Activated naive CD4-positive, alpha-beta T cell treated with anti-CD3 and anti-CD28 coated beads, Interleukin-2, amount 10 ng/mL, durations not matched to agents 7 days and 5 days (primary cell): ENCODE data around the gene SHISA7.
"Not testable (repeated sequence)": the region's sequence is repeated elsewhere in the genome, so short reads cannot be mapped to it uniquely, and the experiment has no call there.

Experiments
- CTCF ChIA-PET: fragments of 350-600 bp; sonication (Branson Sonifier 250); formaldehyde crosslinking; loops from one replicate; lab custom pipeline; 2021; ENCODE audit warnings: antibody characterized with exemption; lab: Charles Lee
- DNase-seq: peaks from one replicate; pipeline ENCODE4 v3.0.0-alpha.2; 2020
- H3K27ac Mint-ChIP-seq: one replicate; pipeline ENCODE4 v1.8.0; 2021; ENCODE audit warnings: mild to moderate bottlenecking, moderate library complexity, mixed read lengths
- H3K27me3 Mint-ChIP-seq: one replicate; pipeline ENCODE4 v1.8.0; 2021; ENCODE audit warnings: mild to moderate bottlenecking, mixed read lengths
- H3K36me3 Mint-ChIP-seq: one replicate; pipeline ENCODE4 v1.8.0; 2021; ENCODE audit warnings: mixed read lengths
- H3K4me1 Mint-ChIP-seq: one replicate; pipeline ENCODE4 v1.8.0; 2021; ENCODE audit warnings: mixed read lengths
- H3K4me3 Mint-ChIP-seq: one replicate; pipeline ENCODE4 v1.8.0; 2021; ENCODE audit warnings: mild to moderate bottlenecking, moderate library complexity, mixed read lengths
- H3K9me3 Mint-ChIP-seq: one replicate; pipeline ENCODE4 v1.8.0; 2021; ENCODE audit warnings: mixed read lengths

SHISA7 gene

GRCh38 chr19:55419103-55419502, 24.0 kb downstream of the SHISA7 start:
- Mint-ChIP-seq H3K27ac (no peak overlapping the region), H3K9me3 (no peaks in the 10 kb centered on the region), H3K36me3 (no peaks in the 10 kb centered on the region), H3K4me1 (peaks cover 32% of the 10 kb centered on the region), H3K27me3 (peaks cover 45% of the 10 kb centered on the region), H3K4me3 (no peak overlapping the region)
- no peak for DNase-seq
- CTCF ChIA-PET, result interaction anchor here (1.1 to 2.9 kb wide), 4 partner anchors 10 to 278 kb away, joined by 3 to 15 read pairs (median 5); no protein-coding TSS in a partner anchor

GRCh38 chr19:55418185-55418584, 24.9 kb downstream of the SHISA7 start:
- H3K27ac Mint-ChIP-seq, result no peak overlapping the region

GRCh38 chr19:55410168-55410567, 32.9 kb downstream of the SHISA7 start:
- DNase-seq, result no peak
- Mint-ChIP-seq H3K4me3 (no peak overlapping the region), H3K27ac (peak overlapping the region; percentile 98), H3K27me3 (peaks cover 39% of the 10 kb centered on the region), H3K9me3 (peaks cover 13% of the 10 kb centered on the region), H3K36me3 (peaks cover 27% of the 10 kb centered on the region), H3K4me1 (peaks cover 31% of the 10 kb centered on the region)
- CTCF ChIA-PET, result no interaction called here

More at GRCh38 chr19:55418185-55418584, 24.9 kb downstream of the SHISA7 start:
- H3K4me3 Mint-ChIP-seq, result no peak overlapping the region
- peaks cover 32% of the 10 kb centered on the region for H3K4me1 Mint-ChIP-seq
- H3K27me3 Mint-ChIP-seq, result peaks cover 48% of the 10 kb centered on the region
- no peaks in the 10 kb centered on the region for H3K36me3 Mint-ChIP-seq
- H3K9me3 Mint-ChIP-seq, result no peaks in the 10 kb centered on the region
- peak; percentile 72 for DNase-seq
- CTCF ChIA-PET, result interaction anchor here (0.7 to 2.9 kb wide), 11 partner anchors 21 to 329 kb away, joined by 3 to 15 read pairs (median 4); no protein-coding TSS in a partner anchor

GRCh38 chr19:55409179-55409578, 33.9 kb downstream of the SHISA7 start:
- Mint-ChIP-seq H3K4me3 (peak overlapping the region; percentile 2), H3K4me1 (peaks cover 34% of the 10 kb centered on the region), H3K27ac (peak overlapping the region; percentile 98), H3K9me3 (peaks cover 13% of the 10 kb centered on the region), H3K27me3 (peaks cover 31% of the 10 kb centered on the region), H3K36me3 (peaks cover 30% of the 10 kb centered on the region)
- not testable (repeated sequence) for DNase-seq
- CTCF ChIA-PET, result interaction anchor here (0.7 to 1.2 kb wide), 3 partner anchors 10 to 107 kb away, joined by 3 to 5 read pairs (median 5); partner anchors contain the start of gene TMEM238

GRCh38 chr19:55408533-55408872, 34.6 kb downstream of the SHISA7 start:
- no peak for DNase-seq
- Mint-ChIP-seq H3K4me1 (peaks cover 39% of the 10 kb centered on the region), H3K27me3 (peaks cover 25% of the 10 kb centered on the region), H3K9me3 (peaks cover 13% of the 10 kb centered on the region), H3K36me3 (peaks cover 35% of the 10 kb centered on the region), H3K27ac (peak overlapping the region; percentile 98), H3K4me3 (peak overlapping the region; percentile 95)
- CTCF ChIA-PET, result interaction anchor here (0.7 to 1.2 kb wide), 4 partner anchors 11 to 116 kb away, joined by 3 to 5 read pairs (median 4); partner anchors contain the start of gene TMEM238

GRCh38 chr19:55407800-55408532, 35.1 kb downstream of the SHISA7 start:
- peak overlapping the region; percentile 95 for H3K4me3 Mint-ChIP-seq
- peak; percentile 98 for DNase-seq
- H3K36me3 Mint-ChIP-seq, result peaks cover 40% of the 10 kb centered on the region
- H3K27me3 Mint-ChIP-seq, result peaks cover 20% of the 10 kb centered on the region
- peaks cover 44% of the 10 kb centered on the region for H3K4me1 Mint-ChIP-seq
- peak overlapping the region; percentile 98 for H3K27ac Mint-ChIP-seq
- H3K9me3 Mint-ChIP-seq, result peaks cover 13% of the 10 kb centered on the region
- CTCF ChIA-PET, result interaction anchor here (0.8 to 1.2 kb wide), 3 partner anchors 11 to 116 kb away, joined by 3 to 5 read pairs (median 5); partner anchors contain the start of gene TMEM238

GRCh38 chr19:55407550-55407799, 35.6 kb downstream of the SHISA7 start, which contains the start of gene UBE2S:
Gene UBE2S, minus strand, starts transcription at chr19:55407788. Its CDS starts 199 bp downstream, at chr19:55407589.
- Mint-ChIP-seq H3K27ac (peak within 1 kb of the TSS; percentile 98), H3K36me3 (peaks cover 45% of the 10 kb centered on the region), H3K4me1 (peaks cover 49% of the 10 kb centered on the region), H3K9me3 (peaks cover 13% of the 10 kb centered on the region), H3K27me3 (peaks cover 20% of the 10 kb centered on the region), H3K4me3 (peak within 1 kb of the TSS; percentile 95)
- CTCF ChIA-PET, DNase-seq: not testable (repeated sequence)

- peaks cover 13% of the 10 kb centered on the region for H3K9me3 Mint-ChIP-seq
- CTCF ChIA-PET, result interaction anchor here (1.0 kb wide), 1 partner anchor 47 kb away, joined by 3 read pairs; no protein-coding TSS in a partner anchor
- peaks cover 50% of the 10 kb centered on the region for H3K36me3 Mint-ChIP-seq
- H3K27me3 Mint-ChIP-seq, result peaks cover 20% of the 10 kb centered on the region
- peak overlapping the region; percentile 86 for H3K27ac Mint-ChIP-seq
- peaks cover 50% of the 10 kb centered on the region for H3K4me1 Mint-ChIP-seq
- DNase-seq, result no peak
- H3K4me3 Mint-ChIP-seq, result peak overlapping the region; percentile 95
These were observed 36.1 kb downstream of the SHISA7 start for GRCh38 chr19:55406826-55407549.

GRCh38 chr19:55406091-55406825, 36.8 kb downstream of the SHISA7 start:
- Mint-ChIP-seq H3K27me3 (peaks cover 18% of the 10 kb centered on the region), H3K36me3 (peaks cover 53% of the 10 kb centered on the region), H3K4me1 (peaks cover 53% of the 10 kb centered on the region), H3K27ac (peak overlapping the region; percentile 86), H3K9me3 (peaks cover 13% of the 10 kb centered on the region), H3K4me3 (peak overlapping the region; percentile 95)
- DNase-seq, result no peak
- CTCF ChIA-PET, result interaction anchor here (1.0 kb wide), 1 partner anchor 48 kb away, joined by 3 read pairs; no protein-coding TSS in a partner anchor

GRCh38 chr19:55405638-55406037, 37.5 kb downstream of the SHISA7 start:
- CTCF ChIA-PET, result no interaction called here
- Mint-ChIP-seq H3K27me3 (peaks cover 12% of the 10 kb centered on the region), H3K36me3 (peaks cover 58% of the 10 kb centered on the region), H3K27ac (peak overlapping the region; percentile 86), H3K9me3 (peaks cover 13% of the 10 kb centered on the region), H3K4me3 (peak overlapping the region; percentile 95), H3K4me1 (peaks cover 53% of the 10 kb centered on the region)
- DNase-seq, result no peak

GRCh38 chr19:55402509-55402908, 40.6 kb downstream of the SHISA7 start:
- peaks cover 53% of the 10 kb centered on the region for H3K36me3 Mint-ChIP-seq

GRCh38 chr19:55401390-55401789, 41.7 kb downstream of the SHISA7 start:
- H3K9me3 Mint-ChIP-seq, H3K27me3 Mint-ChIP-seq, H3K27ac Mint-ChIP-seq, H3K4me3 Mint-ChIP-seq, DNase-seq, CTCF ChIA-PET: not testable (repeated sequence)
- Mint-ChIP-seq H3K4me1 (peaks cover 49% of the 10 kb centered on the region), H3K36me3 (peaks cover 49% of the 10 kb centered on the region)

More at GRCh38 chr19:55402509-55402908, 40.6 kb downstream of the SHISA7 start:
- CTCF ChIA-PET, result interaction anchor here (0.5 kb wide), 1 partner anchor 272 kb away, joined by 3 read pairs; no protein-coding TSS in a partner anchor
- Mint-ChIP-seq H3K4me1 (peaks cover 51% of the 10 kb centered on the region), H3K4me3 (no peak overlapping the region), H3K27me3 (no peaks in the 10 kb centered on the region), H3K27ac (no peak overlapping the region), H3K9me3 (no peaks in the 10 kb centered on the region)
- DNase-seq, result no peak

- Mint-ChIP-seq H3K36me3 (peaks cover 40% of the 10 kb centered on the region), H3K4me3 (no peak overlapping the region), H3K9me3 (no peaks in the 10 kb centered on the region), H3K4me1 (peaks cover 40% of the 10 kb centered on the region), H3K27ac (peak overlapping the region; percentile 54), H3K27me3 (no peaks in the 10 kb centered on the region)
- CTCF ChIA-PET, result no interaction called here
- no peak for DNase-seq
These were observed 42.6 kb downstream of the SHISA7 start for GRCh38 chr19:55400281-55401087.
